Panc1 (cell line): ENCODE results near the gene PTPN23. TPM values are rescaled to one million over a fixed set of nuclear protein-coding genes. Genes with fewer than 3 reads are reported as not detected.
A peak's percentile ranks its signal among the peaks of the same experiment; 100 is the strongest.

Experiments used
- ATAC-seq: fragments of 200-7000 bp; cut with Tn5 transposase; 2 replicates; pipeline ENCODE4 v1.9.1; 2020; ENCODE audit warnings: mild to moderate bottlenecking, moderate library complexity
- BruUV-seq: library from RNA; stranded (reverse); fragments of 400-500 nt; replicated peaks from 2 replicates; lab custom pipeline; 2021; lab: Mats Ljungman, UMichigan
- CTCF ChIA-PET: fragments of 300-600 bp; sonication (Branson Sonifier 250); formaldehyde crosslinking; loops from one replicate; lab custom pipeline; 2022; ENCODE audit warnings: antibody characterized with exemption; lab: Charles Lee
- POLR2A ChIA-PET: fragments of 300-600 bp; sonication (Branson Sonifier 250); formaldehyde crosslinking; loops from one replicate; lab custom pipeline; 2022; ENCODE audit warnings: antibody characterized with exemption; lab: Charles Lee
- DNase-seq: peaks from one replicate; pipeline ENCODE4 v3.0.0-alpha.2; 2010; ENCODE audit warnings: low read depth, low spot score
- H3K27ac ChIP-seq: 2 replicates; pipeline ENCODE4 v1.5.1; 2011; ENCODE audit warnings: mild to moderate bottlenecking, low read length, inconsistent platforms
- H3K27me3 ChIP-seq: fragments of 200-500 bp; sonication (Bioruptor generic); 2 replicates; pipeline ENCODE4 v1.6.0; 2014; ENCODE audit warnings: low read length, inconsistent platforms; ENCODE audit not compliant: control insufficient read depth, insufficient read depth
- H3K36me3 ChIP-seq: fragments of 200-500 bp; sonication (Bioruptor generic); 2 replicates; pipeline ENCODE4 v1.5.1; 2014; ENCODE audit warnings: inconsistent platforms, mild to moderate bottlenecking, low read length, moderate library complexity; ENCODE audit not compliant: control insufficient read depth, insufficient read depth
- H3K4me1 ChIP-seq: 2 replicates; pipeline ENCODE4 v1.5.1; 2011; ENCODE audit warnings: inconsistent platforms, mild to moderate bottlenecking, low read length, moderate library complexity; ENCODE audit not compliant: control insufficient read depth, insufficient read depth
- H3K4me3 ChIP-seq, 2 experiments: 2 replicates each; pipeline ENCODE4 v1.5.1; 2011 to 2012; ENCODE audit warnings: low read depth in 2 of 2, low read length in 2 of 2, mild to moderate bottlenecking in 2 of 2, inconsistent platforms in 1 of 2, moderate library complexity in 1 of 2
- H3K9me3 ChIP-seq: fragments of 200-500 bp; sonication (Bioruptor generic); 2 replicates; pipeline ENCODE4 v1.5.1; 2014; ENCODE audit warnings: low read depth, mild to moderate bottlenecking, inconsistent platforms, low read length, moderate library complexity; ENCODE audit not compliant: control insufficient read depth, insufficient read depth
- CTCF ChIP-seq: fragments of 450-650 bp; IDR thresholded peaks from 2 replicates; pipeline ENCODE4 v1.5.1; 2017; ENCODE audit warnings: mild to moderate bottlenecking
- POLR2AphosphoS5 ChIP-seq: IDR thresholded peaks from 2 replicates; pipeline ENCODE4 v1.6.1; 2012; ENCODE audit warnings: mild to moderate bottlenecking, low read depth, low read length, moderate library complexity
- REST ChIP-seq, 2 experiments: IDR thresholded peaks; 2 replicates each; pipeline ENCODE4 v1.6.1; 2011 to 2012; ENCODE audit warnings: low read depth in 2 of 2, control low read depth in 1 of 2, low read length in 1 of 2, mild to moderate bottlenecking in 1 of 2, moderate library complexity in 1 of 2; ENCODE audit not compliant: insufficient read depth in 1 of 2
- SIN3A ChIP-seq: IDR thresholded peaks from 2 replicates; pipeline ENCODE4 v1.6.1; 2012; ENCODE audit warnings: low read depth, mild to moderate bottlenecking, low read length, moderate library complexity, borderline replicate concordance; ENCODE audit not compliant: insufficient read depth
- TCF7L2 ChIP-seq: IDR thresholded peaks from 2 replicates; pipeline ENCODE4 v1.6.1; 2011; ENCODE audit warnings: mild to moderate bottlenecking, low read depth, low read length, inconsistent platforms
- in situ Hi-C: cut with HindIII; loops from 2 replicates; pipeline ENCODE4 v1.10.0; 2016; ENCODE audit warnings: low sequenced_read_pairs, low pct_unique_long_range_greater_than_20kb
- intact Hi-C: fragments of 100-400 bp; cut with micrococcal nuclease; formaldehyde crosslinking; loops from one replicate; pipeline ENCODE4 v1.10.0; 2022; ENCODE audit not compliant: unreplicated experiment
- total RNA-seq: library from RNA; stranded (reverse); gene quantifications from one replicate; pipeline ENCODE4 v1.2.1, GENCODE V29; 2021; ENCODE audit not compliant: unreplicated experiment

PTPN23 gene
- total RNA-seq, 1 experiment from 2014 or later, result 35.7 TPM

GRCh38 chr3:47408839-47409229 lies 28.0 kb downstream of the PTPN23 start:
- H3K4me3 ChIP-seq, result no peak overlapping the region
- H3K9me3 ChIP-seq, result no peaks in the 10 kb centered on the region
- no peak for ATAC-seq
- BruUV-seq, result no TSS peak
- in situ Hi-C loops, result no loop called here
- POLR2A ChIA-PET, result no interaction called here
- intact Hi-C loops, result no loop called here
- H3K4me1 ChIP-seq, result no peaks in the 10 kb centered on the region
- no peak overlapping the region for H3K27ac ChIP-seq
- CTCF ChIA-PET, result no interaction called here
- DNase-seq, result no peak
- no peaks in the 10 kb centered on the region for H3K27me3 ChIP-seq
- H3K36me3 ChIP-seq, result no peaks in the 10 kb centered on the region
- TF ChIP-seq SIN3A (no peak), TCF7L2 (no peak), REST (IDR thresholded peaks at IDR 0.05; ENCODE audit: insufficient read depth in 1 of 2, low read depth in 2 of 2, low read length in 1 of 2) (no peak), CTCF (no peak), POLR2AphosphoS5 (no peak)

- Histone ChIP-seq H3K9me3 (no peaks in the 10 kb centered on the region), H3K27me3 (no peaks in the 10 kb centered on the region), H3K4me3 (no peak overlapping the region), H3K27ac (no peak overlapping the region), H3K4me1 (no peaks in the 10 kb centered on the region), H3K36me3 (no peaks in the 10 kb centered on the region)
- intact Hi-C loops, result no loop called here
- in situ Hi-C loops, result no loop called here
- ChIA-PET CTCF (no interaction called here), POLR2A (no interaction called here)
- no peak for TF ChIP-seq TCF7L2
- DNase-seq (no peak), ATAC-seq (no peak)
- BruUV-seq, result TSS peak; percentile 54
Observed at GRCh38 chr3:47409284-47409683, 28.5 kb downstream of the PTPN23 start.

GRCh38 chr3:47409688-47410416 lies 29.0 kb downstream of the PTPN23 start:
- no peaks in the 10 kb centered on the region for H3K36me3 ChIP-seq
- ChIA-PET POLR2A (no interaction called here), CTCF (no interaction called here)

More at GRCh38 chr3:47409688-47410416, 29.0 kb downstream of the PTPN23 start:
- ATAC-seq, result no peak
- intact Hi-C loops (no loop called here), in situ Hi-C loops (no loop called here)
- H3K27ac ChIP-seq, result no peak overlapping the region
- no peaks in the 10 kb centered on the region for H3K9me3 ChIP-seq
- H3K4me1 ChIP-seq, result no peaks in the 10 kb centered on the region
- no peak overlapping the region for H3K4me3 ChIP-seq
- BruUV-seq, result no TSS peak
- no peak for DNase-seq
- TF ChIP-seq CTCF (no peak), REST (IDR thresholded peaks at IDR 0.05; ENCODE audit: insufficient read depth in 1 of 2, low read depth in 2 of 2, low read length in 1 of 2) (no peak), SIN3A (no peak), TCF7L2 (no peak), POLR2AphosphoS5 (no peak)
- no peaks in the 10 kb centered on the region for H3K27me3 ChIP-seq
